WTC11 (cell line): ENCODE measurements around the gene CNMD.

ENCODE experiments used
- FOXJ3 ChIP-seq: sonication (generic); formaldehyde crosslinking; IDR thresholded peaks from 2 replicates; pipeline ENCODE4 v1.9.0; 2021; ENCODE audit warnings: missing genetic modification reagents, mild to moderate bottlenecking, borderline replicate concordance
- GABPB1 ChIP-seq: sonication (generic); formaldehyde crosslinking; IDR thresholded peaks from 2 replicates; pipeline ENCODE4 v1.8.1; 2023; ENCODE audit warnings: mild to moderate bottlenecking, missing genetic modification reagents
- TF ChIP-seq, protein P1 (sequence below): fragments of 200-600 bp; IDR thresholded peaks from 2 replicates; pipeline ENCODE4 v1.8.0; 2022; ENCODE audit warnings: antibody characterized with exemption

DNA sequence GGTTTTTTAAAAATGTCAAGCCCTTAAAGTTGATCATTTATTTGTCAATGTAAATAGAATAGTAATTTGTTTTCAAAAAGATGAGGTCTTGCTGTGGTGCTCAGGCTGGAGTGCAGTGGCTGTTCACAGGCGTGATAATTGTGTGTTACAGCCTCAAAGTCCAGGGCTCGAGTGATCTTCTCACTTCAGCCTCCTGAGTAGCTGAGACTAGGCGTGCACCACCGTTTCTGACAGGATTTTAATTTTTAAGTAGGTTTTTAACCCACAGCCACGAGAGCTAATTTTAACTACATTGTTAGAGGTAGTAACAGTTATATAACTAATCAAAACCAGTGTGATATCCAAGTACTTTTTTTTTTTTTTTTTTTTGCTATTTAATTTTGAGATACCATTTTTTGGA, 43.1 kb downstream of the CNMD start:
- TF ChIP-seq, protein P1, sequence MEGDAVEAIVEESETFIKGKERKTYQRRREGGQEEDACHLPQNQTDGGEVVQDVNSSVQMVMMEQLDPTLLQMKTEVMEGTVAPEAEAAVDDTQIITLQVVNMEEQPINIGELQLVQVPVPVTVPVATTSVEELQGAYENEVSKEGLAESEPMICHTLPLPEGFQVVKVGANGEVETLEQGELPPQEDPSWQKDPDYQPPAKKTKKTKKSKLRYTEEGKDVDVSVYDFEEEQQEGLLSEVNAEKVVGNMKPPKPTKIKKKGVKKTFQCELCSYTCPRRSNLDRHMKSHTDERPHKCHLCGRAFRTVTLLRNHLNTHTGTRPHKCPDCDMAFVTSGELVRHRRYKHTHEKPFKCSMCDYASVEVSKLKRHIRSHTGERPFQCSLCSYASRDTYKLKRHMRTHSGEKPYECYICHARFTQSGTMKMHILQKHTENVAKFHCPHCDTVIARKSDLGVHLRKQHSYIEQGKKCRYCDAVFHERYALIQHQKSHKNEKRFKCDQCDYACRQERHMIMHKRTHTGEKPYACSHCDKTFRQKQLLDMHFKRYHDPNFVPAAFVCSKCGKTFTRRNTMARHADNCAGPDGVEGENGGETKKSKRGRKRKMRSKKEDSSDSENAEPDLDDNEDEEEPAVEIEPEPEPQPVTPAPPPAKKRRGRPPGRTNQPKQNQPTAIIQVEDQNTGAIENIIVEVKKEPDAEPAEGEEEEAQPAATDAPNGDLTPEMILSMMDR = no peak
- TF ChIP-seq FOXJ3 (CRISPR knock-in tag) (no peak), GABPB1 (CRISPR knock-in tag) (no peak)
